Neural progenitor cell (in vitro differentiated cells): ENCODE data around the gene BRD7.

Experiments
- EZH2 ChIP-seq: fragments of 200-600 bp; sonication (generic); IDR thresholded peaks from 2 replicates; pipeline ENCODE4 v1.6.1; 2017; ENCODE audit warnings: antibody characterized with exemption, mild to moderate bottlenecking, moderate library complexity
- TF ChIP-seq, protein P1 (sequence below): fragments of 200-600 bp; sonication (generic); IDR thresholded peaks from 2 replicates; pipeline ENCODE4 v1.5.1; 2017; ENCODE audit warnings: antibody characterized with exemption, mild to moderate bottlenecking

DNA sequence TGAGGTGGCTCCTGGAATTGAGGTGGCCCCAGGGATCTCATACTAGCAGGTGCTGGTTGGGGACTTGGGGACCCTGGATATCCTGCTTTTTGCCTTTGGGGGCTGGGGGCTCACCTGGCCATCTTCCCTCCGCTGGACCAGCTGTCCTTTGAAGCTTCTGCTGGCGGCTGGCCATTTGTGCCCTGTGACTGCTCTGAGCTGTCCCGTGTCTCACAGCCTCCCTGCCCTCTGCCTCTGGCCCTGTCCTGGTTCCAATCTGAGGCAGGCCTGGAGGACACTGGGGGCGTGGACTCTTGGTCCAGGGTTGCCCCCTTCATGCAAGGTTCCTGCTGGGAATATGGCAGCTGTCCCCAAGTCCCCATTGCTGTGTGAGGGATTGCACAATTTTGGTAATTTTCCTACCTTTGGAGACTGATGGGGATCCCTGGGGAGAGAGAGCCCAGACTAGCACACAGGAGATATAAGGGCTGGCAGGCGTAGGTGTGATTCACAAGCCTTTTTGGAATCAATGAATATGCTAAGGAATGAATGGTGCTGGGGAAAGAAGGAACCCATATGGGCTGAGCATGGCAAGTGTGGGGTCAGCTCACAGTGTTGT lies 83.3 kb downstream of the BRD7 start:
- no peak for TF ChIP-seq EZH2
- TF ChIP-seq, protein P1, sequence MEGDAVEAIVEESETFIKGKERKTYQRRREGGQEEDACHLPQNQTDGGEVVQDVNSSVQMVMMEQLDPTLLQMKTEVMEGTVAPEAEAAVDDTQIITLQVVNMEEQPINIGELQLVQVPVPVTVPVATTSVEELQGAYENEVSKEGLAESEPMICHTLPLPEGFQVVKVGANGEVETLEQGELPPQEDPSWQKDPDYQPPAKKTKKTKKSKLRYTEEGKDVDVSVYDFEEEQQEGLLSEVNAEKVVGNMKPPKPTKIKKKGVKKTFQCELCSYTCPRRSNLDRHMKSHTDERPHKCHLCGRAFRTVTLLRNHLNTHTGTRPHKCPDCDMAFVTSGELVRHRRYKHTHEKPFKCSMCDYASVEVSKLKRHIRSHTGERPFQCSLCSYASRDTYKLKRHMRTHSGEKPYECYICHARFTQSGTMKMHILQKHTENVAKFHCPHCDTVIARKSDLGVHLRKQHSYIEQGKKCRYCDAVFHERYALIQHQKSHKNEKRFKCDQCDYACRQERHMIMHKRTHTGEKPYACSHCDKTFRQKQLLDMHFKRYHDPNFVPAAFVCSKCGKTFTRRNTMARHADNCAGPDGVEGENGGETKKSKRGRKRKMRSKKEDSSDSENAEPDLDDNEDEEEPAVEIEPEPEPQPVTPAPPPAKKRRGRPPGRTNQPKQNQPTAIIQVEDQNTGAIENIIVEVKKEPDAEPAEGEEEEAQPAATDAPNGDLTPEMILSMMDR: no peak
